Retinal pigment epithelial cell (primary cell): ENCODE results near the gene TLNRD1.

Experiments
- DNase-seq: peaks from one replicate; pipeline ENCODE4 v3.0.0-alpha.2; 2010; ENCODE audit warnings: low read depth
- H3K4me3 ChIP-seq: 2 replicates; pipeline ENCODE4 v1.5.1; 2011; ENCODE audit warnings: mild to moderate bottlenecking, low read length, control low read depth, moderate library complexity
- TF ChIP-seq, protein P1 (sequence below): conservative IDR thresholded peaks from 2 replicates; pipeline ENCODE4 v1.5.1; 2011; ENCODE audit warnings: low read depth, low read length, control low read depth, inconsistent platforms

TLNRD1 gene

DNA sequence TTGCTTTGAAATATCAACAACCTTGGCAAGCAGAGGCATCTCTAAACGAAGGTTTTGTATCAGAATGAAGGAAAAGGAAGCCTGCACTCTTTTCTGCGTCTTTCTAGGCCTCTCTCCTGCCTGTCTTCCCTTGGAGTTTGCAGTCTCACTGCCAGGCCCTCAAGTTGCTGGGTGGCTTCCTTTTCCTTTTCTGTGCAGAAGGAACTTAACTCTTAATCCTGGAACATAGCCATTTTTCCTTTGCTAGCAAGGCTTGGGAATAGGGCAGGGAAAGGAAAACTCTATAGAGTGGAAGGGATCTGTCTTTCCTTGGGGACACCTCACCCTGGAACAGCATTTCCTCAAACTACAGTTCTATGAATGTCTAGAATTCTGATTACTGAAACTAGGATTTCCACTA is 32.8 kb downstream of the TLNRD1 start:
- TF ChIP-seq, protein P1, sequence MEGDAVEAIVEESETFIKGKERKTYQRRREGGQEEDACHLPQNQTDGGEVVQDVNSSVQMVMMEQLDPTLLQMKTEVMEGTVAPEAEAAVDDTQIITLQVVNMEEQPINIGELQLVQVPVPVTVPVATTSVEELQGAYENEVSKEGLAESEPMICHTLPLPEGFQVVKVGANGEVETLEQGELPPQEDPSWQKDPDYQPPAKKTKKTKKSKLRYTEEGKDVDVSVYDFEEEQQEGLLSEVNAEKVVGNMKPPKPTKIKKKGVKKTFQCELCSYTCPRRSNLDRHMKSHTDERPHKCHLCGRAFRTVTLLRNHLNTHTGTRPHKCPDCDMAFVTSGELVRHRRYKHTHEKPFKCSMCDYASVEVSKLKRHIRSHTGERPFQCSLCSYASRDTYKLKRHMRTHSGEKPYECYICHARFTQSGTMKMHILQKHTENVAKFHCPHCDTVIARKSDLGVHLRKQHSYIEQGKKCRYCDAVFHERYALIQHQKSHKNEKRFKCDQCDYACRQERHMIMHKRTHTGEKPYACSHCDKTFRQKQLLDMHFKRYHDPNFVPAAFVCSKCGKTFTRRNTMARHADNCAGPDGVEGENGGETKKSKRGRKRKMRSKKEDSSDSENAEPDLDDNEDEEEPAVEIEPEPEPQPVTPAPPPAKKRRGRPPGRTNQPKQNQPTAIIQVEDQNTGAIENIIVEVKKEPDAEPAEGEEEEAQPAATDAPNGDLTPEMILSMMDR: no peak
- DNase-seq: no peak
- H3K4me3 ChIP-seq: no peak overlapping the region

DNA sequence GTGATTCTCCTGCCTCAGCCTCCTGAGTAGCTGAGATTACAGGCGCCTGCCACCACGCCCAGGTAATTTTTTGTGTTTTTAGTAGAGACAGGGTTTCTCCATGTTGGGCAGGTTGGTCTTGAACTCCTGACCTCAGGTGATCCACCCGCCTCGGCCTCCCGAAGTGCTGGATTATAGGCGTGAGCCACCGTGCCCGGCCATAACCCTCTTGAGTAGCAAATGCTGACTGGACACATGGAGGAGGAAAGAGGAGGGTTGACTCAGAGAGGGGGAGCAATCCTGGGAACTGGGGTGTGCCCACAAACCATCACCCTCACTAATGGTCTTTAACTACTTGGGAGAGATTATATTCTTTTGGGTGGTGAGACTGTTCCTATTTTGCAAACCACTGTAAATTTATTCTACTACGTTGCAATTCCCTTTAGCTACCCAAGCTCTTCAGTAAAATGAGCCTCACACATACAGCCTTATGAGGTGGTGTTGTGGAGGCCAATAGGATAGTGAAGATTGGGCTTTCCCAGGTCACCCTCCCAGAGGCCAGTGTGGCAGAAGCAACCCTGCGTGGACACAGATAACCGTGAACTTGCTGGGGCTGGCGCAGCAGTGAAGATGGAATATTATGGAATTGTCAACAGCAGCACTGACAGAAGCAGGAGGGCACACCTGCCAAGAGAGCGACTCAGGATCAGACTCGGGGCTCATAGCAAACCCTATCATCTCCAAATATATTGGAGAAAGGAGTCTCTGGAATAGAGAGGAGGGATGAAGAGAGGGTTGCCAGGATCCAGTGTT is 37.4 kb downstream of the TLNRD1 start:
- H3K4me3 ChIP-seq: no peak overlapping the region
- no peak for DNase-seq
- TF ChIP-seq, protein P1: no peak

DNA sequence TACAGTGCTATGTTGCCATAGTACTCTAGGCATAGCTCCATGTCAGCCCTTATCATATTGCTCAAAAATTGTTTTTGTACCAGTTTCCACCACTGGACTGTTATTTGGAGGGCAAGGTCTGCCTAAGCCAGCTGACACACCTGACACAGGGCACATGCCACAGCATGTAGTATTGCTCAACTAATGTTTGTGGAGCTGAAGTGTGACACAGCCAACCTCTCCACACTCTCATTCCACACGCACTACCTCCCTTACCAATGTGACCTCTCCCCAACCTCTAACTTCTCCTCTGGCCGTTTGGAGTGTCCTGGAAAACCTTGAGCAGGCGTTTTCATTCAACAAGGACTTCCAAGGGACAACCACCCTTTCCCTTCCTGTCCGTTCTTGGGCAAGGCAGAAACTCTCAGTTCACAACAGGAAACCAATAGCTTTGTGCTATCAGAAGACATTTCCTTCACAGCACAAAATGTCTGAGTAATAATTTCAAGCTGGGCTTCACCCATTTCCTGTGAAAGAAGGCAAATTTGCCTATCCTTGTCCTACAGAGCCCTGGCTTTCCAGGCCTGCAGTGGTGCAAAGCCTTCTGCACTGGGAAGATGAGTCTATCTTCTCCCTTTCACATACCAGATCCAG is 38.4 kb downstream of the TLNRD1 start:
- TF ChIP-seq, protein P1: no peak
- H3K4me3 ChIP-seq: no peak overlapping the region
- DNase-seq: no peak

DNA sequence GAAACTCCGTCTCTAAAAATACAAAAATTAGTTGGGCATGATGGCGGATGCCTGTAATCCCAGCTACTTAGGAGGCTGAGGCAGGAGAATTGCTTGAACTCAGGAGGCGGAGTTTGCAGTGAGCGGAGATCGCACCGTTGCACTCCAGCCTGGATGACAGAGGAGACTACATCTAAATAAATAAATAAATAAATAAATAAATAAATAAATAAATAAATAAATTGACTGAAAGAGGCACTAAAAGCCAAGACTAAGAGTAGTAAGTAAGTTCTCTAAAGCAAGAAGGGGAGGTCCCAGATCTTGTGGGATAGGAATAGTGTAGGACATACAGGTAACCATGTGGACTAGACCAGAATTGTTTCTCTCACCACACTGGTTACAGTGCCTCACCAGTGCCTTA is 40.0 kb downstream of the TLNRD1 start:
- no peak overlapping the region for H3K4me3 ChIP-seq
- TF ChIP-seq, protein P1: no peak
- DNase-seq: no peak

DNA sequence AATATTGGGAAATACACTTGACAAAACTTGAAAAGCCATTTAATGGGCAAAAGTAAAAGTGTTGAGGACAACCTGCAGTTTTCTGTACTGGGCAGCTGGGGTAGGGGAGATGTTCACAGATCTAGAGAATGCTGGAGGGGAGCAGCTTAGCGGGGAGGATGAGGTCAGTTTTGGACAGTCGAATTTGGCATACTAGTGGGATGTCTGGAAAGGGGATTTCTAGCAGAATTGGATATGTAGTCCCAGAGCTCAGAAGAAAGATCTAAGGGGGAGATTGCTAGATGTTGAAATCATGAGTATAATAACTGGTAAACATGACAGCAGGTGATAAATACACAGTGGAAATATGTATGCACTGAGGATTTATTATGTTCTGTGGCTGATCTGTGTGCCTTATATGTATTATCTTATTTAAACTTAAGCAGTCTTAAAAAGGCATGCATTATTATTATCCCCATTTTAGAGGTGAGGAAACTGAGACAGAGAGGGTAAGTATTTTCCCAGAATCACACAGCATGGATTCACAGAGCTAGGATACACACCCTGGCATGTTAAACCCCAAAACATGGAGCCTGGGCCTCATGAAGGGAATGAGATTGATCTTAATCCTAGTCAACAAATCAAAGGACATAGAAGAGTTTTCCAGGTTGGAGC is 42.7 kb downstream of the TLNRD1 start:
- H3K4me3 ChIP-seq: no peak overlapping the region
- DNase-seq: no peak
- TF ChIP-seq, protein P1: no peak

DNA sequence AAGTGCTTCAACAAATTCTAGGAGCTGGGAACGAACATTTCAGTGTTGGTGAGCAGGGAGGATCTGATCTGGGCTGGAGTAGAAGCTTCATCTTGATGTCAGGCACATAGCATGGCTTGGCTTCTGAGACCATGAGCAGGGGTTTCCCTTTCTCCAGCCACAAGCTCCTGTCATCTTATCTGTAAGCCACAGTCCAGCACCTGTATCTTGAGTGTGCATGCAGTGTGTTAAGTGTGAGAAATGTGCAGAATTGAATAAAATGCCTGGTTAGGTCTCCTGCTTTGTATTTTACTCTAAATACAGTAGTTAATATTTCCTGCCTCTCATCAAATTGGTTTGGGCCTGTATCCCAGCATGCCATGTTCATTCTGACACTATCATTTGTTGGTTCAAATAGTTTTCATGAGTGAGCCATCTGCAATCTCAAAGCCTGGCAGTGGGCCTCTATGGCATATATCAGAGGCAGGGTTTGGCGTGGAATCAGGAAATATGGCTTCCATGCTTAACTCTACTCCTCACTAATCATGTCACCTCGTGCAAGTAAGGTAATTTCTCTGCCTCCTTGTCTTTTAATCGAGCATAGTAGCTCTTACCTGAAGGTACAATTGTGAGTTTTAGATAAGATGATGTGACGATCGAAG is 43.3 kb downstream of the TLNRD1 start:
- DNase-seq: no peak

More for the DNA sequence above, 43.3 kb downstream of the TLNRD1 start:
- H3K4me3 ChIP-seq: no peak overlapping the region
- TF ChIP-seq, protein P1: no peak
